IMR-90 (cell line): ENCODE results near the gene JPT1.
"Not testable (repeated sequence)": the region's sequence is repeated elsewhere in the genome, so short reads cannot be mapped to it uniquely, and the experiment has no call there.

Experiments used
- FOS ChIP-seq: fragments of 150-350 bp; IDR thresholded peaks from 2 replicates; pipeline ENCODE4 v1.6.1; 2016; ENCODE audit warnings: low read depth, low read length
- MXI1 ChIP-seq: IDR thresholded peaks from 2 replicates; pipeline ENCODE4 v1.6.1; 2012; ENCODE audit warnings: low read depth, mild to moderate bottlenecking, low read length, moderate library complexity, borderline replicate concordance
- POLR2A ChIP-seq: IDR thresholded peaks from 2 replicates; pipeline ENCODE4 v1.6.1; 2012; ENCODE audit warnings: mild to moderate bottlenecking, low read depth, low read length
- TF ChIP-seq, protein P1 (sequence below): conservative IDR thresholded peaks from 2 replicates; pipeline ENCODE4 v1.5.1; 2012; ENCODE audit warnings: mild to moderate bottlenecking, low read depth, low read length, improper control_type of control experiment
- TF ChIP-seq, protein P2 (sequence below): fragments of 150-350 bp; IDR thresholded peaks from 2 replicates; pipeline ENCODE4 v1.6.1; 2017; ENCODE audit warnings: mild to moderate bottlenecking, antibody characterized with exemption, low read length, low read depth

GRCh38 chr17:75132018-75133000 lies 22.0 kb downstream of the JPT1 start:
- TF ChIP-seq, protein P1, sequence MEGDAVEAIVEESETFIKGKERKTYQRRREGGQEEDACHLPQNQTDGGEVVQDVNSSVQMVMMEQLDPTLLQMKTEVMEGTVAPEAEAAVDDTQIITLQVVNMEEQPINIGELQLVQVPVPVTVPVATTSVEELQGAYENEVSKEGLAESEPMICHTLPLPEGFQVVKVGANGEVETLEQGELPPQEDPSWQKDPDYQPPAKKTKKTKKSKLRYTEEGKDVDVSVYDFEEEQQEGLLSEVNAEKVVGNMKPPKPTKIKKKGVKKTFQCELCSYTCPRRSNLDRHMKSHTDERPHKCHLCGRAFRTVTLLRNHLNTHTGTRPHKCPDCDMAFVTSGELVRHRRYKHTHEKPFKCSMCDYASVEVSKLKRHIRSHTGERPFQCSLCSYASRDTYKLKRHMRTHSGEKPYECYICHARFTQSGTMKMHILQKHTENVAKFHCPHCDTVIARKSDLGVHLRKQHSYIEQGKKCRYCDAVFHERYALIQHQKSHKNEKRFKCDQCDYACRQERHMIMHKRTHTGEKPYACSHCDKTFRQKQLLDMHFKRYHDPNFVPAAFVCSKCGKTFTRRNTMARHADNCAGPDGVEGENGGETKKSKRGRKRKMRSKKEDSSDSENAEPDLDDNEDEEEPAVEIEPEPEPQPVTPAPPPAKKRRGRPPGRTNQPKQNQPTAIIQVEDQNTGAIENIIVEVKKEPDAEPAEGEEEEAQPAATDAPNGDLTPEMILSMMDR, result not testable (repeated sequence)
- not testable (repeated sequence) for TF ChIP-seq POLR2A, MXI1, FOS
- TF ChIP-seq, protein P2, sequence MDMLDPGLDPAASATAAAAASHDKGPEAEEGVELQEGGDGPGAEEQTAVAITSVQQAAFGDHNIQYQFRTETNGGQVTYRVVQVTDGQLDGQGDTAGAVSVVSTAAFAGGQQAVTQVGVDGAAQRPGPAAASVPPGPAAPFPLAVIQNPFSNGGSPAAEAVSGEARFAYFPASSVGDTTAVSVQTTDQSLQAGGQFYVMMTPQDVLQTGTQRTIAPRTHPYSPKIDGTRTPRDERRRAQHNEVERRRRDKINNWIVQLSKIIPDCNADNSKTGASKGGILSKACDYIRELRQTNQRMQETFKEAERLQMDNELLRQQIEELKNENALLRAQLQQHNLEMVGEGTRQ, result not testable (repeated sequence)
